SK-N-SH treated with all-trans-retinoic acid at 6 μM for 48 hours (cell line): ENCODE data around the gene CHSY3.

Experiments
- ATAC-seq: fragments of 200-7000 bp; cut with Tn5 transposase; 3 replicates; pipeline ENCODE4 v1.9.1; 2020; ENCODE audit warnings: mild to moderate bottlenecking, moderate library complexity
- ARNTL ChIP-seq: fragments of 450-650 bp; formaldehyde crosslinking; IDR thresholded peaks from 2 replicates; pipeline ENCODE4 v1.5.0; 2020; ENCODE audit warnings: low read depth, mild to moderate bottlenecking, moderate library complexity, borderline replicate concordance
- BACH2 ChIP-seq: fragments of 250-450 bp; sonication (Bioruptor Pico); IDR thresholded peaks from 2 replicates; pipeline ENCODE4 v1.9.0; 2021; ENCODE audit warnings: mild to moderate bottlenecking, borderline replicate concordance
- CREB5 ChIP-seq: fragments of 250-450 bp; sonication (Bioruptor Pico); IDR thresholded peaks from 2 replicates; pipeline ENCODE4 v1.5.1; 2020; ENCODE audit warnings: low read depth, mild to moderate bottlenecking, moderate library complexity
- CSDC2 ChIP-seq: fragments of 250-450 bp; sonication (Bioruptor Pico); IDR thresholded peaks from 2 replicates; pipeline ENCODE4 v1.5.0; 2020; ENCODE audit warnings: mild to moderate bottlenecking, moderate library complexity
- CSRNP3 ChIP-seq: fragments of 250-450 bp; sonication (Bioruptor Pico); IDR thresholded peaks from 2 replicates; pipeline ENCODE4 v1.5.1; 2021; ENCODE audit warnings: mild to moderate bottlenecking, moderate library complexity
- ESRRG ChIP-seq: fragments of 250-450 bp; sonication (Bioruptor Pico); IDR thresholded peaks from 2 replicates; pipeline ENCODE4 v1.6.1; 2021; ENCODE audit warnings: mild to moderate bottlenecking
- GLIS3 ChIP-seq: fragments of 250-450 bp; sonication (Bioruptor Pico); IDR thresholded peaks from 2 replicates; pipeline ENCODE4 v1.5.0; 2020; ENCODE audit warnings: mild to moderate bottlenecking, moderate library complexity
- ISL1 ChIP-seq: fragments of 250-450 bp; sonication (Bioruptor Pico); IDR thresholded peaks from 2 replicates; pipeline ENCODE4 v2.1.2; 2022; ENCODE audit warnings: mild to moderate bottlenecking, moderate library complexity
- OSR1 ChIP-seq: fragments of 250-450 bp; sonication (Bioruptor Pico); IDR thresholded peaks from 2 replicates; pipeline ENCODE4 v1.8.0; 2022; ENCODE audit warnings: moderate library complexity, mild to moderate bottlenecking, inconsistent platforms
- PATZ1 ChIP-seq: fragments of 250-450 bp; sonication (Bioruptor Pico); IDR thresholded peaks from 2 replicates; pipeline ENCODE4 v1.8.0; 2020; ENCODE audit warnings: mild to moderate bottlenecking, moderate library complexity, borderline replicate concordance
- POU6F1 ChIP-seq: fragments of 250-450 bp; sonication (Bioruptor Pico); IDR thresholded peaks from 2 replicates; pipeline ENCODE4 v1.8.0; 2021; ENCODE audit warnings: low read depth, mild to moderate bottlenecking, moderate library complexity, borderline replicate concordance
- RARB ChIP-seq: fragments of 250-450 bp; sonication (Bioruptor Pico); IDR thresholded peaks from 2 replicates; pipeline ENCODE4 v1.8.0; 2021; ENCODE audit warnings: mild to moderate bottlenecking, moderate library complexity
- SNAI2 ChIP-seq: fragments of 250-450 bp; sonication (Bioruptor Pico); IDR thresholded peaks from 2 replicates; pipeline ENCODE4 v1.5.0; 2020; ENCODE audit warnings: mild to moderate bottlenecking, moderate library complexity
- TCF4 ChIP-seq: fragments of 250-450 bp; sonication (Bioruptor Pico); IDR thresholded peaks from 2 replicates; pipeline ENCODE4 v1.8.0; 2021; ENCODE audit warnings: mild to moderate bottlenecking, moderate library complexity, borderline replicate concordance
- TOX ChIP-seq: fragments of 250-450 bp; sonication (Bioruptor Pico); IDR thresholded peaks from 2 replicates; pipeline ENCODE4 v1.8.0; 2021; ENCODE audit warnings: mild to moderate bottlenecking, moderate library complexity, borderline replicate concordance
- TSHZ2 ChIP-seq: fragments of 250-450 bp; sonication (Bioruptor Pico); IDR thresholded peaks from 2 replicates; pipeline ENCODE4 v1.5.0; 2020; ENCODE audit warnings: mild to moderate bottlenecking, moderate library complexity
- ZC3H10 ChIP-seq: fragments of 250-450 bp; sonication (Bioruptor Pico); IDR thresholded peaks from 2 replicates; pipeline ENCODE4 v1.5.1; 2021; ENCODE audit warnings: mild to moderate bottlenecking, moderate library complexity
- ZFP3 ChIP-seq: fragments of 250-450 bp; sonication (Bioruptor Pico); IDR thresholded peaks from 2 replicates; pipeline ENCODE4 v1.5.0; 2020; ENCODE audit warnings: mild to moderate bottlenecking, moderate library complexity
- ZFP30 ChIP-seq: fragments of 450-650 bp; formaldehyde crosslinking; IDR thresholded peaks from 2 replicates; pipeline ENCODE4 v1.5.0; 2022; ENCODE audit warnings: mild to moderate bottlenecking, moderate library complexity
- ZNF565 ChIP-seq: fragments of 450-650 bp; formaldehyde crosslinking; conservative IDR thresholded peaks from 2 replicates; pipeline ENCODE4 v1.5.0; 2020; ENCODE audit warnings: low read depth, mild to moderate bottlenecking, moderate library complexity
- ZNF70 ChIP-seq: fragments of 450-650 bp; formaldehyde crosslinking; IDR thresholded peaks from 2 replicates; pipeline ENCODE4 v1.5.0; 2020; ENCODE audit warnings: mild to moderate bottlenecking, moderate library complexity
- ZNF8 ChIP-seq: fragments of 450-650 bp; formaldehyde crosslinking; IDR thresholded peaks from 2 replicates; pipeline ENCODE4 v1.5.0; 2020; ENCODE audit warnings: mild to moderate bottlenecking, moderate library complexity

Gene CHSY3

GRCh38 chr5:130021000-130021399 is 116.7 kb downstream of the CHSY3 start:
- TF ChIP-seq GLIS3 (no peak), CSRNP3 (CRISPR knock-in tag) (no peak), OSR1 (CRISPR knock-in tag) (no peak), ZFP3 (no peak), TOX (CRISPR knock-in tag) (no peak), PATZ1 (CRISPR knock-in tag) (no peak), RARB (CRISPR knock-in tag) (no peak), ZNF70 (CRISPR knock-in tag) (no peak), CSDC2 (CRISPR knock-in tag) (no peak), ZNF8 (CRISPR knock-in tag) (no peak), POU6F1 (no peak), TCF4 (CRISPR knock-in tag) (no peak), TSHZ2 (CRISPR knock-in tag) (no peak), CREB5 (CRISPR knock-in tag) (no peak), BACH2 (CRISPR knock-in tag) (no peak), ZNF565 (CRISPR knock-in tag) (no peak), ARNTL (CRISPR knock-in tag) (no peak), SNAI2 (CRISPR knock-in tag) (no peak)
- no peak for ATAC-seq

GRCh38 chr5:130021876-130022275 is 117.6 kb downstream of the CHSY3 start:
- TF ChIP-seq SNAI2 (CRISPR knock-in tag) (no peak), CREB5 (CRISPR knock-in tag) (no peak), ZFP3 (no peak), ESRRG (CRISPR knock-in tag) (no peak), ZNF70 (CRISPR knock-in tag) (no peak), POU6F1 (no peak), TCF4 (CRISPR knock-in tag) (no peak), BACH2 (CRISPR knock-in tag) (no peak), CSRNP3 (CRISPR knock-in tag) (no peak), RARB (CRISPR knock-in tag) (no peak), ZC3H10 (no peak), ZNF8 (CRISPR knock-in tag) (no peak), ISL1 (CRISPR knock-in tag) (no peak), GLIS3 (no peak), TOX (CRISPR knock-in tag) (no peak), ZFP30 (CRISPR knock-in tag) (no peak), CSDC2 (CRISPR knock-in tag) (no peak), ZNF565 (CRISPR knock-in tag) (no peak)
- ATAC-seq: no peak
